NCI-H1930 (cell line): ENCODE results near the gene ACTL6B.
"Not testable (repeated sequence)": the region's sequence is repeated elsewhere in the genome, so short reads cannot be mapped to it uniquely, and the experiment has no call there.

Source experiments
- DNase-seq, 2 experiments: peaks; one replicate each; lab custom pipeline; 2025; lab: John Stamatoyannopoulos, UW

ACTL6B gene

DNA sequence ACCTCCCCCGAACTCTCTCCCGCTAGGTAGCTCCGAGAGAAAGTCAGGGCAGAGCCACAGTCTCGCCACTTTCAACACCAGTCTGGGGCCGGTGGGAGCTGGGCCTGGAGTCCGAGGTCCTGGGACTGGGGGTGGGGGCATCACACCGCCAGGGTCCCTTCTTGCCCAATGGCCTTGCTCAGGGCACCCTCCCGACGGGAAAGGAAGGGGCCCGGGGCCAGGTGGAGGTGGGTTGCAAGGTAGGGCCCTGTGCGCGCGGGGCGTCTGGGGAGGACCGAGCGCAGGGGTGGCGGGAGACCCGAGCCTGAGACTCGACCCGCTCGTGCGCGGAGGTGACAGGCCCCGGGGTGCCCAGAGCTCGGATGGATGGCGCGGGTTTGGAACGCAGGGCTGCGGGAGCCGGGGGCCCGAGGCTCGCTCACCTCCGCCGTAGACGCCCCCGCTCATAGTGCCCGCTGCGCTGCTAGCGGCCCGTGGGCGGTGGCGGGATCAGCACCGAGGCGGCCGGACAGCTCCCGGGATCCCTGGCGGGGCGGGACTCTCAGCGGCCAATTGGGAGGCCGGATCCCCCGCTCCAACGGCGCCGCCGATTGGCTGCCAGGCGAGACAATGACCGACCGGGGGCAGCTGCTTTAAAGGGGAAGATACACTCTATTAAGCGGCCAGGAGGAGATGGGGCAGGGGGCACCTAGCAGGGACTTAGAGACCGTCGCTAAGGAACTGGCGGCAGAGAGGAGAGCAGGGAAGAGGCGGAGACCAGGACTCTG is at the start of gene ACTL6B:
Gene ACTL6B (minus strand): TSS at position 541 of the 767 bp plus-strand sequence. CDS start 94 bp downstream, at position 447.
- peak; percentile 67 to 89 for DNase-seq

DNA sequence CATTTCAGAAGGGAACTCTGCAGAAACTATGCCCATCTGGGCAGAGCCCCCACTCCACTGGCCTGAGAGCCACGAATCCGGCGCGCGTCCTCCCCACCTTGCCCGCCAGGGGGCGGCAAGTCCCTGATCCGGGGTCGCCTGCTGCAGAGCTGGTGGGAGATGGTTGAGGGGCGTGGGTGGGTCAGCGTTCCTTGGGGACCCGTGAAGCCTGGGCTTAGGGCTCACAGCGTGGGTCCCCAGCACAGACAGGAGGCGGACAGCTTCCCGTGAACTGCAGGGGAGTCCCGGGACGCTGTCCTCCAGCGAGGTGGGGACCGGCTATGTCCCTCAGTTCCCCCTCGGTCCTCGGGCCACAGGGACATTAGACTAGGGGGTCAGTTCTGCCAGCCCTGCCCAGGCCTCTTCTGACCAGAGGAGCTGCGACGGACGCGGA is 49.1 kb upstream of the ACTL6B start:
- peak; percentile 70 to 79 for DNase-seq

DNA sequence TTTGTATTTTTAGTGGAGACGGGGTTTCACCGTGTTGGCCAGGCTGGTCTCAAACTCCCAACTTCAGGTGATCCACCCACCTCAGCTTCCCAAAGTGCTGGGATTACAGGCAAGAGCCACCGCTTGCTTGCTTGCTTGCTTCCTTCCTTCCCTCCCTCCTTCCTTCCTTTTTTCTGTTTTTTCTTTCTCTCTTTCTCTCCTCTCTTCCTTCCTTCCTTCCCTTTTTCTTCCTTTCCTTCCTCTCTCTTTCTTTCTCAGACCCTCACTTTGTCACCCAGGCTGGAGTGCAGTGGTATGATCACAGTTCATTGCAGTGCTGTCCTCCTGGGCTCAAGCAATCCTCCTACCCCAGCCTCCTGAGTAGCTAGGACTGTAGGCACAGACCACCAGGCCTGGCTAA is 44.8 kb upstream of the ACTL6B start:
- DNase-seq = not testable (repeated sequence)

DNA sequence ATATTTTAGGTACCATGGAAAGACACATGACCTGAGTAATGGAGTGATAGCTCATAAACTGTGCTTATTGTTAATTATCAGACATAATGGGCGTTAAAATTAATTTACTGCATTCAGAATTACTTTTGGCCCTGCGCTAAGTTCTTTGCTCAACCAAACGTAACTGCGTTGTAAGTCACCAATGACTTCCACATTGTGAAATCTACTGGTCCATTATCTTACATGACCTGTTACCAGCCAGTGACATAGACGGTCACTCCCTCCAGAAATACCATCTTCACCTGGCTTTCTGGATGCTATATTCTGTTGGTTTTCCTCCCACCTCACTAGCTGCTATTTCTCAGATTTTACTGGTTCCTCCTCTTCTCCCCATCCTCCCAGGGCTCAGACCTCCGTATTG is 42.8 kb upstream of the ACTL6B start:
- no peak for DNase-seq

DNA sequence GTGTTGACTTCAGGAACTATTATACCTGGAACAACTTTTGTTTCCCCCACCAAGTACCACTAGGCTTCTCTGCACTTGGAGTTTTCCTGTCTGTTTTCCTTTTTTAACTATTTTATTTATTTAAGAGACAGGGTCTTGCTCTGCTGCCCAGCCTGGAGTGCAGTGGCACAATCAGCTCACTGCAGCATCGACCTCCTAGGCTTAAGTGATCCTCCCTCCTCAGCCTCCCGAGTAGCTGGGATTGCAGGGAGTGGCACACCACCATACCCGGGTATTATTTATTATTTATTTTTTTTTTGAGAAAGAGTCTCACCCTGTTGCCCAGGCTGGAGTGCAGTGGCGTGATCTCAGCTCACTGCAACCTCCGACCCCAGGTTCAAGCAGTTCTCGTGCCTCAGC is 39.9 kb upstream of the ACTL6B start:
- no peak for DNase-seq

DNA sequence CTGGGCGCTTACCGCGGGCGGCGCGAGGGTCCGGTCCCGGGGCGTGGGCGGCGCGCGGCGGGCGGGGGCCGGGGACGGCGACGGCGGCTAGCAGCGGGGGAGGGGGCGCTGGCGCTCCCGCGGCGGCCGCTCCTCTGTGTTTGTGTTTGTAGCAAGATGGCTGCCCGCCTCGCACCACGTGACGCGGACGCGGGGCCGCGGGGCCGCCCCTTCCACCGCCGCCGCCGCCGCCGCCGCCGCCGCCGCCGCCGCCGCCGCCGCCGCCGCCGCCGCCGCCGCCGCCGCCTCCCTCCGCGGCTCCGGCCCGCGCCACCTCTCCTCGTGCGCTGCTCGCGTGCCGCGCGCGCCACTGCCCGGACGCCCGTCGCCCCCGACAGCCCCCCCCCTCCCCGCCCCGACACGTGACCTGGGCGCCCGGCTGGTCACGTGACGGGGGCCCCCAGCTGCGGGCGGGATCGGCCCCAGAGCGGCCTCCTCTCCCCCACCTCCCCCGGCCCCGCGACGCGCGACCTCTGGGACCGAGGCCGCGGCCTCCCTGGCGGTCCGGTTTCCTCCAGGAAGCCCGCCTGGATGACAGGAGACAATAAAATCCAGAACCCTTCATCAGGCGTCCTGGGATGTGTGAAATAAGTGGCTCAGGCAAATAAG is 38.0 kb upstream of the ACTL6B start, which contains the start of gene GIGYF1:
Gene GIGYF1 (minus strand): TSS at position 153 of the 648 bp plus-strand sequence. CDS start 6,012 bp downstream, outside the sequence.
- peak; percentile 76 to 80 for DNase-seq

DNA sequence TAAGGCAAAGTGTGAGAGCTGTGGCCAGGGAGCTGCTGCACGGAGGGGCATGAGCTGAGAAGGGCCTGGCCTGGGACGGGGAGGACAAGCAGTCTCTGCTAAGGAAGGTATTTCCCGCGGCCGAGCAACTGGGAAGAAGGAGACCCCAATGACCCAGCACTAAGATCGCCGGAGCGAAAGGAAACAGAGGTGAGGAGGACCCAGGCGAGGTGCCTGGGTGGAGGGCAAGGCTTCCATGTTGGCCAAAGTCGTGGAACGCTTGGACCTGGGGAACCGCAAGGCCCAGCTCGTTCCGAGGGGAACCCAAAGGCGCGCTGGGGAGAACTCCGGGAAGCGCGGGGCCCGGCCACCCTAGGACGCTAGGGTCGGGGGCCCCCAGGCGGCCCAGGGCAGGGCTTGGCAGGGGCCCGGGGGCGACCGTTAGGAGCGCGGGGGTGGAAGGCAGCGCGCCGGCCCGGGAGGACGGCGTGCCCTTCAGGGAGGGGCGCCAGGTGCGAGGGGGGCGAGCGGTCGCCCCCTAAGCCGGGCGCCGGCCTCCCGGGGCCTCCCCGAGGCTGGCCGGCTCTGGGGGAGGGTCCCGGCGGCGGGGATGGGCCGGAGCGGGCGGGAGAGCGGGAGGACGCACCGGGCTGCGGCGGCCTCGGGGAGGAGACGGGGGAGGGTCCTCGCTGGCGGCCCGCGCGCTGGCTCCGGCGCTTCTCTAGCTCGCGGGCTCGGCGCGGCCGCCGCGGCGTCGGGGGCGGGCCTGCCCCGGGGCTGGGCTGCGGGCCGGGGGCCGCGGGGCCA is 37.3 kb upstream of the ACTL6B start:
- DNase-seq = no peak

DNA sequence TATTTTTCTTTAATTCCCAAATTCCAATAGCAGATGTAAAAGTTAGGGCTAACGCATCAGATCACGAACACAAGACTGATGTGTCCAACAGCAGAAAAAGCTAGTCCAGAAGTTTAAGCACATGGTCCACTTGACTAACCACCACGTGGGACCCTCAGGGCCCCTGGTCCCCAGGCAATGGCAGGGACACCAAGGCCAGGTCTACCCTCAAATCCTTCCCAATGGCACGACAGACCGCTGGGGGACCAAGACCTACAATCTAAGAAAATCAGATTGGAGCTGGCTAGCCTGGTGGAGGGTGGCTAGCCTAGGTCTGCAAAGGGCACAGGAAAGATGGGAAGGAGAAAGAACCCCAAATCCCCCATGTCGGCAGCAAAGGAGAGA is 36.3 kb upstream of the ACTL6B start:
- no peak for DNase-seq

DNA sequence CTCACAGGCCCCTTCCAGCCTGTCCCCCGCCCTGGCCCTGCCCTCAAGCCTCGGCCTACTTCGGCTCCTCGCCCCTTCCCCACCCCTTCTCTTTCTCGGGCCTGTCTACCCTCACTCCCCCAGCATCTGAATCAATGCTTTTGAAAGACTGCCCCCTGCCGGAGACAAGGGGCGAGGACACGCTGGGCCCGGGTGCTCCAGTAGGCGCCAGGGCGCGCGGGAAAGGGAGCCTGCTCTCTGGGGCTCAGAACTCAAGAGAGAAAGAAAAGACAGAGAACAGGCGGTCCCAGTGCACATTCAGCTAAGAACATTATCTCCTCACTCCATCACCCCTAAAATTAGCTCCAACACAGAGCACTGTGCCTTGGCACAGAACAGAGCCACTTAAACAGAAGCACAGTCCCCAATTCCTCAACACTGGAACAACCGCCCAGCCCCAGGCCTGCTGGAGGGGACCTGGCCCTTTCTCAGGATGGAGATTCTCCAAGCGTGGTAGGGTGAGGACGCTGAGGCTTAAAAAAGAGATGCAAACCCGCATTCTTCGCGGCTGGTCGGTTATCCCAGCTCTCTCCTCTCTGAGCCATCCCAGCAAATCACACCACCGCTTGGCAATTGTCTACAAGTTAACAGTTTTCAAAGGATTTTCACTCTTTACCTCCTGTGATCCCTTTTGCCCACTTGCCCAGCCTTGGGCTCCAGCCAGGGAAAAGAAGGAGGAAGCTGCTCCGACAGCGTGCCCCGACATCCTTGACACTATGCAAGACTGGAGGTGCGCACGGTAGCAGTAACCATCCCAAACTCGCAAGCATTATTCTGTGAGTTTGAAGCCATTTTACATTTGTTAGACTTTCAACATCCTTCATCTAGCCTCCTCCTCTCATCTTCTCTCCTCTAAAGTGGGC is 35.7 kb upstream of the ACTL6B start:
- peak; percentile 68 to 82 for DNase-seq

DNA sequence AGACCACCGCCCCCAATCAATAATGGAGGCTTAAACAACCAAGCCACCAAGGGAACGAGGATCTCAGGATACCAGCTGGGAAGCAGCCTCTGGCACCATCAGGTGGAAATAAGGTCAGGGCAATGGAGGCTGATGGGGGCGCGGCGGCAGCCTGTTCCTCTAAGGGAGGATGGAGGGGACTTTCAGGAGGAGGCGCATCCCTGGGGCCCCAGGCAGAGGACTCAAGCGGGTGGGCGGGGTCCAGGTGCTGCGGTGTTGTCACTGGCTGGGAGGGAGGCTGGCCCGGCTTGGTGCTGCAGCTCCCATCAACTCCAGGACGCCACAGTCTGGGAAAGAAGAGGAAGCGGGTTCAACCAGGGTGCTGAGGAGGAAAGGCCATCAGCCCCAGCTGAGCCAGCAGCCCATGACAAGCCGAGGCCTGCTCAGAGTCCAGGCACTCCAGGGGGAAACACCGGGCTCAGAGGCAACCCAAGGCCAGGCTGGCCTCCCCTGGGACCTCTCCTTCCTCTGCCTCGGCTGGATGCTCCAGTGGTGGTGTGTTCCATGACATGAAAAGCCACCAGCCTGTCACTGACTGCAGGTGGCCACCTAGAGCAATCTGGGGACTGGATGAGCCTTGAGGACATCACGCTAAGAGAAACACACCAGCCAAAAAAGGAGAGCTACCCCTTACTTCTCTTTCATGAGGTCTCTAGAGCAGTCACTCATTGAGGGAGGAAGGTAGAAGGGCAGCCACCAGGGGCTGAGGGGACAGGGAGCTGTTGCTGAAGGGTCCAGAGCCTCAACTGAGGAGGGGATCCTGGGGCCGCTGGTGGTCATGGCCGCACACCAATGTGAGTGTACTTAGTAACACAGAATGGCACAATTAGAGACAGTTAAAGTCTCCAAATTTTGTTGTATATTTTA is 33.2 kb upstream of the ACTL6B start:
- no peak for DNase-seq

DNA sequence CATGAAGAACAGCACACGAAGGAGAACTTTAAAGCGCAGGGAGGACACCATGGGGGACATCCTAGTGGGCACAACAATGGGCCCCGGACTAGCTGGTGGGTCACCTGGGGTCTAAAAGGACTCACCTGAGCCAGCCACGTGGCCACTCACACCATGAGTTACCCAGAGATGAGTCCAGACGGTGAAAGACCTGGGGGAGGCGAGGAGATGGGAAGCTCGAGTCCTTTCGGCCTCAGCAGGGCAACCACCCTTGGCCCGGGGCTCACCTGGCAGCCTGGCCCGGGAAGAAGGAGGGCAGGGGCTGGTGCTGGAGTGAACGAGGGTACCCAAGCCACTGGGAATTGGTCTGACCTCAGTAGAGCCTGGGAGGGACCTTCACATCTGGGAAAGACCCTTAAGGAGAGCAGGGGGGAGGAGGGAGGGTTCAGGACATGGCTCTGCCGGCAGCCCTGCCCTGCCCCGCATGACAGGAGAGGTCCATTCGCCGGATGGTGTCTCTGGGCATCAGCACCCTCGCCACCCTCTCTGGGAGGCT is 32.1 kb upstream of the ACTL6B start:
- no peak for DNase-seq

DNA sequence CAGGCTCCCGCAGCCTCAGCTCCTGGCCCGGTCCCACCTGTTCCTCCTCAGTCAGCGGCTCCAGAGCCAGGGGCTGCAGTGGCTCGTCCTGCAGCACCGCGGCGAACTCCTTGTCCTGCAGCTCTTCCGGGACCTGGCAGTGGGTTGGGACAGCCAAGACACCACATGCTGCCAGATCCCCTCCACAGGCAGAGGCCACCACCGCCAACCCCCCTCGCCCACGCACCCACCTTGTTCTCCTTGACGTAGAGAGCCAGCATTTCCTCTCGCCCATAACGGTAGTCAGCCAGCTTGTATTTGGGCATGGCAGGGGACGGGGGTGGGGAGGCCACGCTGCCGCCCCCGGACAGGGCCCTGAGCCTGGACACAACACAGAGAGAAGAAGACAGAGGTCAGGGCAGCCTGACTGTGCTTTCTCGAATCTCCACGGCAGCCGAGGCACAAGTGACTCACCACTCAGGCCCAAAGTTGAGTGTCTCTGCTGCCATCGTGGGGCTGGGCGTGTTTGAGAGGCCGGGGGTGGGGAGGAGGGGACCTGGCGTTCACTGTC is 31.6 kb upstream of the ACTL6B start:
- DNase-seq = no peak

DNA sequence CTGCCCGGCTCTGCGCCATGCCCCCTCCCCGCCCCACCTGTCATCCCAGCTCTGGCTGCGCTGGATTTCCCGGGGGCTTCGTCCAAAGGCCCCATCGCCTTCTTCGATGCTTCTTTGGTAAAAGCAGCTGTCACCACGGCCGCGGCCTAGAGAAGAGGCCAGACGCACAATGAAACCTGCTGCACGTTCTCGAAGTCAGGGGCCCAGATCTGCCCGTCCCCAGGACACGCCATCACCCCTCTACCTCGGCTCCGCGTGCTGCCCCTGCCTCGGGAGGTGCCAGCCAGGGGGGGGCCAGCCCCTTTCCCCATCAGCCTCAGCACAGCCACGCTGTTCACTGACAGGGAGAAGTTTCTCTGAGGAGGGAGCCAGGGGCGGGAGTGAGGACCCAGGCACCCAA is 31.0 kb upstream of the ACTL6B start:
- no peak for DNase-seq

DNA sequence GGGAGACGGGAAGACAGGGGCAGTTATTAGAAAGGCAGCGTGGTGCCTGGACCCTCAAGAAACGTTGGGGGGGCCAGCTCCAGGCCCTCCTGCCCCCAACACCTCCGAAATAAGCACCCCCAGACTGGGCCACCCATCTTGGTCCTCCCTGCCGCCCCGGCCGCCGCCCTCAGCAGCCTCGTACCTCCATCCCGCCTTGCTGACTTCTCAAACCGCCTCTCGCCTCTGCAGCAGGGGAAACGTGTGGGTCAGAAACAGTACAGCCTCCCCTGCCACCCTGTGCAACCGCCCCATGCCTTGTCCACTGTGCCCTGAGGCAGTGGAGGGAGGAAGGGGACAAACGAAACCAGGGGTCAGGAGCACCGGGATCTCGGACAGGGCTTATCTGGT is 30.6 kb upstream of the ACTL6B start:
- DNase-seq = no peak

DNA sequence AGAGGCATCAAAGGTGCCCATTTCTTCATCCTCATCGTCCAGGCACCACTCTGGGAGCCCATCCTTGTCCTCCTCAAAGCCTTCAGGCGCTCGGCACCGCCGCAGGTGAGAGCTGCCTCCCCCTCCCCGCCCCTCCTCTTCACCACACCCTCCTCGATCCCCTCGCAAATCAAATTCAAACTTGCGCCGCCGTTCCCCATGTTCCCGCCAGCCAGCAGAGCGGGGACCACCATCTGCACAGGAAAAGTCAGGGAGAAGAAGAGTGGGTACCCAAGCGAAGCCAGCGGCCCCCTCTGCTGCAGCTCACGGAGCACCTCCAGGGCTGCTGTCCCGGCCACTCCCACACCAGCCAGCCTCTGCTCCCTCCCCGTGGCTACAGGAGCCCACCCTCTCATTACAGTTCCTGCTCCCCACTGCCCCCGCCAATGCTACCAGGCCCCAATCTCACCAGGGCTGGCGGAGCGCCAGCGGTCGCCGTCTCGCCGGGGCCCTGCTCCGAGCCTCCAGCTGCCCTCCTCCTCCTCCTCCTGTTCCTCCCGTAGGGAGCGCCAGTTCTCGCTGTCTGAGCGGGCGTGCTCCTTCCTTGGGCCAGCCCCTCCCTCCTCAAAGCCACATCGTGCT is 30.1 kb upstream of the ACTL6B start:
- DNase-seq = no peak

DNA sequence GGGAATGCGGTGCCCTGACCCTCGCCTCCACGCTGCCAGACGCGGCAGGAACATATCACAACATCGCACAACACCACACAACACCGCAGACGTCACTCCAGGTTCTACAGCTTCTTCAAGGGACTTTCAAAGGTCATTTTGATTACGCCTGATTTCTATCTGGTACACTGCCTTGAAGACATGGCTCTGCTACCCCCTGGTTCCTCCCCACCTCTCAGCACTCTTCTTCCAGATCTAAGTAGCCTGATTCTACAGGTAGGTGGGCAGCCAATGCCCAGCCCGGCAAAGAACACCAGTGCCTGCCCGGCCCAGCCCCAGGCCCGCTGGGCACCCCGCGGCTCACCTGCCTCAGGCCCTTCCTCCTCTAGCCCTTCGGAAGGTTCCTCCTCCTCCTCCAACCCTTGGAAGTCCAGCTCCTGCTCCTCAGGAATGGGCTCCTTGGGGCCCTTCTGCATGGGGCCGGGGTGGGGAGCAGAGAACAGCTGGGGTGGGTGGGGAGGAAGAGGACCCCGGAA is 29.4 kb upstream of the ACTL6B start:
- no peak for DNase-seq

DNA sequence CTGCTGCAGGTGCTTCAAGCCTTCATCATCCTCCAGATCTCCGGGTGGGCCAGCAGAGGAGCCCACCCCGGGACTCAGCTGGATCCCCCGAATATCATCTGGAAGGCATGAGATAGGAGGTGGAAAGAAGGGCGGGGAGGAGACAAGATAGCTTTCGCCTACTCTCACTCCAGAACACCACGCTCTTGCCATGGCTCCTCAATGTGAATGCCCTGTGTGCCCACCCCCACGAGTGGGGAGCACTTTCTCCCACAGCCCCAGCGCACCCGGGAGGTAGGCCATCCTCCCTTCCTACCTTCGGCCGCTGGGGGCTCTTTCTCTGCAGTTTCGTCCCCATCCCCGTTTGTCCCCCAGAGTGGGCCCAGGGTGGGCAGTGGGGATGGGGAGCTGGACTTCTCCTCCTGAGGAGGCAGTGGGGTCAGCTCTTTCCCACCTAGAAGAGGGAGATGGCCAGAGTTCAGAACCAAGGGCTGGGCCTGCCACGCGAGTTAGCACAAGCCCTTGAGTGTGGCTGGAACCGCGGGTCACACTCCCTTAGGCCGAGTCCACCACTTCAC is 28.9 kb upstream of the ACTL6B start:
- DNase-seq = no peak

DNA sequence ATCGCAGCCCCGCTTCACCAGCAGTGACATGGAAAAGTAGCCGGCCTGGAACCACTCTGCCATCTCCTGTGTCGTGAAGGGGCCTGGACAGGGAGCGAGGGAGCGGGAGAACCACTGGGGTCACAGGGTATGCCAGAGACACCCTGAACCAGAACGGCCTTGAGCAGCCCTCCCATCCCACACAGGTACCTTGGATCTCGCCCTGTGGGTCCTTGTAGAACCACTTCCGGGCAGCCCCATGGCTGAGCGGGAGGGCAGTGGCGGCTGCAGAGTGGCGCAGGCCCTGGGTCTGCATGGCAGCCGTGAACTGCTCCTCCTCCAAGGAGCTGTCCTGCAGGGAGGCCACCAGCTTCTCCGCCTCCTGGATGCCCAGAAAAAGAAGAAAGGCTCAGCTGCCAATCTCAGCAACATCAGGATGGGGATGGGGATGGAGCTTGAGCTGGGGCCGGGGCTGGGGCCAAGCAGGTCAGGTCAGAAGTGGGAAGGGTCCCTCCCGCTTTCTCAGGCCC is 28.3 kb upstream of the ACTL6B start:
- no peak for DNase-seq
